ENCODE measurements around the gene ZFP3. TPM values are rescaled to one million over a fixed set of nuclear protein-coding genes. Genes with fewer than 3 reads are reported as not detected.
"Not testable (repeated sequence)": the region's sequence is repeated elsewhere in the genome, so short reads cannot be mapped to it uniquely, and the experiment has no call there.

The ZFP3 gene
- 11.1 TPM for total RNA-seq
- long read RNA-seq, full-length matches to known transcripts, result 7 of 11 reads
- long read RNA-seq, partial matches to known transcripts, result 0 of 11 reads
- long read RNA-seq, other reads (novel, unspliced or antisense), result 4 of 11 reads

GRCh38 chr17:5078106-5079028 is at the start of gene ZFP3:
ZFP3 (plus strand) TSS chr17:5078467; CDS start chr17:5091505, 13,038 bp downstream.
- intact Hi-C loops (cut with micrococcal nuclease), result no loop called here
- peak; percentile 97 for ATAC-seq
- peak; percentile 92 for DNase-seq

GRCh38 chr17:5030168-5030567 is 48.1 kb upstream of the ZFP3 start:
- DNase-seq; ATAC-seq; intact Hi-C loops (cut with micrococcal nuclease): not testable (repeated sequence)

- peak; percentile 79 for ATAC-seq
- intact Hi-C loops (cut with micrococcal nuclease), result no loop called here
- peak; percentile 88 for DNase-seq
Observed at GRCh38 chr17:5031365-5032082, 46.7 kb upstream of the ZFP3 start.

GRCh38 chr17:5032865-5033264 is 45.4 kb upstream of the ZFP3 start:
- intact Hi-C loops (cut with micrococcal nuclease), result no loop called here
- DNase-seq (no peak), ATAC-seq (no peak)

- intact Hi-C loops (cut with micrococcal nuclease), result no loop called here
- no peak for DNase-seq
- ATAC-seq, result no peak
Observed at GRCh38 chr17:5033352-5034015, 44.8 kb upstream of the ZFP3 start.

- ATAC-seq, result no peak
- intact Hi-C loops (cut with micrococcal nuclease), result no loop called here
- DNase-seq, result no peak
Observed at GRCh38 chr17:5034063-5034462, 44.2 kb upstream of the ZFP3 start.

- DNase-seq, result no peak
- no peak for ATAC-seq
- intact Hi-C loops (cut with micrococcal nuclease), result no loop called here
Observed at GRCh38 chr17:5034651-5035050, 43.6 kb upstream of the ZFP3 start.

- ATAC-seq, result no peak
- intact Hi-C loops (cut with micrococcal nuclease), result no loop called here
Observed at GRCh38 chr17:5035315-5035714, 43.0 kb upstream of the ZFP3 start, which contains the start of gene SLC52A1. SLC52A1 (minus strand) TSS chr17:5035426; CDS start chr17:5034606, 820 bp downstream.

GRCh38 chr17:5042157-5043022 is 35.9 kb upstream of the ZFP3 start:
- no peak for DNase-seq
- ATAC-seq, result no peak
- intact Hi-C loops (cut with micrococcal nuclease), result no loop called here

More at GRCh38 chr17:5035315-5035714, 43.0 kb upstream of the ZFP3 start, which contains the start of gene SLC52A1:
- DNase-seq, result no peak

- no peak for ATAC-seq
- intact Hi-C loops (cut with micrococcal nuclease), result no loop called here
- DNase-seq, result no peak
Observed at GRCh38 chr17:5043524-5043923, 34.7 kb upstream of the ZFP3 start.

- intact Hi-C loops (cut with micrococcal nuclease), result no loop called here
- DNase-seq, result no peak
- no peak for ATAC-seq
Observed at GRCh38 chr17:5044630-5045029, 33.6 kb upstream of the ZFP3 start.

- DNase-seq (no peak), ATAC-seq (no peak)
- intact Hi-C loops (cut with micrococcal nuclease), result no loop called here
Observed at GRCh38 chr17:5045496-5045895, 32.8 kb upstream of the ZFP3 start.

- no peak for ATAC-seq
- DNase-seq, result no peak
- intact Hi-C loops (cut with micrococcal nuclease), result no loop called here
Observed at GRCh38 chr17:5047446-5047845, 30.8 kb upstream of the ZFP3 start.

- DNase-seq (no peak), ATAC-seq (peak; percentile 40)
Observed at GRCh38 chr17:5049314-5049841, 28.9 kb upstream of the ZFP3 start.

GRCh38 chr17:5050278-5050677 is 28.0 kb upstream of the ZFP3 start:
- DNase-seq, result no peak
- intact Hi-C loops (cut with micrococcal nuclease), result no loop called here
- ATAC-seq, result no peak

More at GRCh38 chr17:5049314-5049841, 28.9 kb upstream of the ZFP3 start:
- intact Hi-C loops (cut with micrococcal nuclease), result no loop called here

- DNase-seq (no peak), ATAC-seq (no peak)
- intact Hi-C loops (cut with micrococcal nuclease), result no loop called here
Observed at GRCh38 chr17:5055543-5055942, 22.7 kb upstream of the ZFP3 start.

GRCh38 chr17:5065227-5065744 is 13.0 kb upstream of the ZFP3 start:
- DNase-seq, result no peak

GRCh38 chr17:5068236-5068635 is 10.0 kb upstream of the ZFP3 start:
- DNase-seq (no peak), ATAC-seq (no peak)
- intact Hi-C loops (cut with micrococcal nuclease), result loop anchor here (10.0 kb wide), 1 partner anchor 163 kb away; the partner anchor contains the start of gene CHRNE

More at GRCh38 chr17:5065227-5065744, 13.0 kb upstream of the ZFP3 start:
- no peak for ATAC-seq
- intact Hi-C loops (cut with micrococcal nuclease), result loop anchor here (10.0 kb wide), 1 partner anchor 160 kb away; the partner anchor contains the start of gene CHRNE
